ENCODE measurements around the gene ARHGAP25.

ARHGAP25 gene

DNA sequence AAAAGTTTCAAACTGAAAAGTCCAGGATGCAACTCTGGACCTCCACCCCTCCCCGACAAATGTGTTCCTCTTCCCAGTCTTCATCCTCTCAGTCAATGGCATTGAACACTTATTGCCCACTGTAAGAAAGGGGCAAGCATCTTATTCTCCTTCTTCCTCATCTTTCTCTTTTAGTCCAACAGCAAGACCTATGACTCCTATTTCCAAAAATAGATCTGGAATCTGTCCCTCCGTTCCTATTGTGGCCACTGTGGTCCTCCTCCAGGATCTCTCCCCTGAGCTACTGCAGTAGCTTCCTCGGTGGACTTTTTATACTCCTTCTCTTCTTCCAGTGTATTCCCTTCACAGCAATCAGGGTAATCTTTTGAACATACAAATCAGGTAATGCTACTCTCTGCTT is 28.0 kb upstream of the ARHGAP25 start:
- no peak for TF ChIP-seq CTCF (IDR thresholded peaks at IDR 0.05; ENCODE audit: extremely low read depth, insufficient read depth, missing control alignments)
- in situ Hi-C loops (cut with MboI; ENCODE audit: low pct_unique_long_range_greater_than_20kb, low sequenced_read_pairs, unreplicated experiment): loop anchor here (25.0 kb wide), 1 partner anchor 219 kb away; no protein-coding TSS in a partner anchor
- DNase-seq (ENCODE audit: low spot score): no peak

DNA sequence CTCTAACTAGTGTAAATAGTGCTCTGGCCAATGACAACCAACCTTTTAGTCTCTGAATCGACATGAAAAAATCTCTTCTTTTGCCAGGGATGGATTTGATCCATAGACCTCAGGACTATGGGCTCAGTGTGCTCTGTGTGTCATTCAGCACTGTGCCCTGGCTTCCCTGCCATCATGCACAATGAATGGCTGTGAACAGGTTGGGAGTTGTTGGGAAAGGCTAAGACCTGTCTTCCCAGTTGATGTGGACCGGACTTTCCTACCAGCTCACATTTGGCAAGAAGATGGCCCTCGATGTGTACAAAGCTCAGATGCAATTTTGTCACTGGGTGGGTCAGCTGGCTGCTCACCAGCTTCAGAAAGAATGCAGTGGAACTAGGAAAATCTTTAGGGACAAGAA is 26.0 kb upstream of the ARHGAP25 start:
- in situ Hi-C loops (cut with MboI; ENCODE audit: low pct_unique_long_range_greater_than_20kb, low sequenced_read_pairs, unreplicated experiment): loop anchor here (25.0 kb wide), 1 partner anchor 221 kb away; no protein-coding TSS in a partner anchor
- no peak for DNase-seq (ENCODE audit: low spot score)
- TF ChIP-seq CTCF (IDR thresholded peaks at IDR 0.05; ENCODE audit: extremely low read depth, insufficient read depth, missing control alignments): no peak

GRCh38 chr2:68709421-68709911 is 25.1 kb upstream of the ARHGAP25 start:
- in situ Hi-C loops (cut with MboI; ENCODE audit: low pct_unique_long_range_greater_than_20kb, low sequenced_read_pairs, unreplicated experiment): loop anchor here (25.0 kb wide), 1 partner anchor 222 kb away; no protein-coding TSS in a partner anchor
- peak; percentile 70 for TF ChIP-seq CTCF (IDR thresholded peaks at IDR 0.05; ENCODE audit: extremely low read depth, insufficient read depth, missing control alignments)
- no peak for DNase-seq (ENCODE audit: low spot score)

- in situ Hi-C loops (cut with MboI; ENCODE audit: low pct_unique_long_range_greater_than_20kb, low sequenced_read_pairs, unreplicated experiment): loop anchor here (25.0 kb wide), 1 partner anchor 223 kb away; no protein-coding TSS in a partner anchor
- no peak for DNase-seq (ENCODE audit: low spot score)
- no peak for TF ChIP-seq CTCF (IDR thresholded peaks at IDR 0.05; ENCODE audit: extremely low read depth, insufficient read depth, missing control alignments)
Measured at GRCh38 chr2:68710336-68710735, 24.3 kb upstream of the ARHGAP25 start.

GRCh38 chr2:68710756-68711155 is 23.9 kb upstream of the ARHGAP25 start:
- in situ Hi-C loops (cut with MboI; ENCODE audit: low pct_unique_long_range_greater_than_20kb, low sequenced_read_pairs, unreplicated experiment): loop anchor here (25.0 kb wide), 1 partner anchor 223 kb away; no protein-coding TSS in a partner anchor
- TF ChIP-seq CTCF (IDR thresholded peaks at IDR 0.05; ENCODE audit: extremely low read depth, insufficient read depth, missing control alignments): no peak
- DNase-seq (ENCODE audit: low spot score): no peak

- in situ Hi-C loops (cut with MboI; ENCODE audit: low pct_unique_long_range_greater_than_20kb, low sequenced_read_pairs, unreplicated experiment): loop anchor here (25.0 kb wide), 1 partner anchor 228 kb away; no protein-coding TSS in a partner anchor
- TF ChIP-seq CTCF (IDR thresholded peaks at IDR 0.05; ENCODE audit: extremely low read depth, insufficient read depth, missing control alignments): no peak
- no peak for DNase-seq (ENCODE audit: low spot score)
Measured at GRCh38 chr2:68714866-68715265, 19.7 kb upstream of the ARHGAP25 start.
